ENCODE data around the gene TMEM258. TPM values are rescaled to one million over a fixed set of nuclear protein-coding genes. Genes with fewer than 3 reads are reported as not detected.

TMEM258 gene
- total and polyA plus RNA-seq, 9 of the 15 experiments (the other 6 are each of a cell fraction or from before 2014, with no cell fraction given), result 97.2 to 856 (median 231) TPM

DNA sequence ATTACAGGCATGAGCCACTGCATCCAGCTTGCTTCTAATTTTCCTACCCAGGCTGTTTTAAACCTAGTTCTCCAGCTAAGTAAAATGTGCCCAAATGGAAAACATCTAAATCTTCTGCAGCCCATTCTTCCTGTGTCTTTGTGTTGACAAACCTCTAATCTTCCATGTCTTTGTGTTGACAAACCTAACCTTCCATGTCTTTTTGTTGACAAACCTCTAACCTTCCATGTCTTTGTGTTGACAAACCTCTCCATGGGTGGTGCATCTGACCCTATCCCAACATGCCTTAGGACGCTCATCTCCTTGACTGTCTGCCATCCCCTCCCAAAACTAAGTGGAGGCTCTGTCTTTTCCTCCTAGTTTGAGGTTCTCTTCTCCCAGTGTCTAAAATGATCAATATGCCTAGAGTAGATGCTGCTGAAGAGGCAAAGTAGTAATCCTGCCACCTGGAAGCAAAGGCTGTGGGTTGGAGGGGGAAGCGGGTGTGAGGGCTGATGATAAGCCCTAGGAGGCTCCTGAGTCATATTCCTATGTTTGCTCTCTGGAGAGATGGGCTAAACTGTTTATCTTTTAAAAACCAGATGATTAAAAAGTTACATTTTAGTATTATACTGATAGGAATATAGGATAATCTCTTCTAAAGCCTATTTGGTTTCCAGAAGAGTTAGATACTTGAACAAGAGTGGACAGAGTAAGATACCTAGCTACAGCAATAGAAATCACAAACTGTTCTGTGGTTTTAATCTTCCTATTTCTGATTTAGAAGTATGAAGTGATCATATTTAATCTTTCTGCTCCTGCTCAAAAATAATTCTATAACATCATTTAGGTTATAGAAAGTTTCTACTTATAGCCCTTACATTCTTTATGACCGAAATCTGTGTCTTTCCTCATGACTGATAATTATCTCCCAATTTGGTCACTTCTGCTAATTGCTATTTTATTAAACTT lies 8.2 kb upstream of the TMEM258 start (continued):
- TF ChIP-seq NFXL1 (CRISPR knock-in tag; IDR thresholded peaks at IDR 0.05) (no peak), ZNF174 (CRISPR knock-in tag; IDR thresholded peaks at IDR 0.05) (no peak), SIRT6 (IDR thresholded peaks at IDR 0.05; ENCODE audit: low read depth, low read length) (no peak), GABPB1 (CRISPR knock-in tag; IDR thresholded peaks at IDR 0.05) (no peak), RBM39 (optimal IDR thresholded peaks at IDR 0.05; ENCODE audit: low read depth, low read length) (no peak), TEAD4 (IDR thresholded peaks at IDR 0.05; ENCODE audit: low read length) (peak; percentile 97), TEAD4 (CRISPR knock-in tag; IDR thresholded peaks at IDR 0.05; ENCODE audit: borderline replicate concordance) (no peak), RNF219 (CRISPR knock-in tag; IDR thresholded peaks at IDR 0.05) (no peak), ZNF24 (IDR thresholded peaks at IDR 0.05) (no peak), ZNF354B (CRISPR knock-in tag; IDR thresholded peaks at IDR 0.05) (no peak), ZNF589 (CRISPR knock-in tag; IDR thresholded peaks at IDR 0.05; ENCODE audit: low read depth) (no peak), ESRRB (CRISPR knock-in tag; IDR thresholded peaks at IDR 0.05; ENCODE audit: borderline replicate concordance) (no peak), SMC3 (conservative IDR thresholded peaks at IDR 0.05; ENCODE audit: insufficient read depth, low read depth, low read length) (no peak), ZNF263 (CRISPR knock-in tag; IDR thresholded peaks at IDR 0.05; ENCODE audit: borderline replicate concordance) (no peak), SMARCA5 (IDR thresholded peaks at IDR 0.05) (no peak)
- TF ChIP-seq, protein P1, sequence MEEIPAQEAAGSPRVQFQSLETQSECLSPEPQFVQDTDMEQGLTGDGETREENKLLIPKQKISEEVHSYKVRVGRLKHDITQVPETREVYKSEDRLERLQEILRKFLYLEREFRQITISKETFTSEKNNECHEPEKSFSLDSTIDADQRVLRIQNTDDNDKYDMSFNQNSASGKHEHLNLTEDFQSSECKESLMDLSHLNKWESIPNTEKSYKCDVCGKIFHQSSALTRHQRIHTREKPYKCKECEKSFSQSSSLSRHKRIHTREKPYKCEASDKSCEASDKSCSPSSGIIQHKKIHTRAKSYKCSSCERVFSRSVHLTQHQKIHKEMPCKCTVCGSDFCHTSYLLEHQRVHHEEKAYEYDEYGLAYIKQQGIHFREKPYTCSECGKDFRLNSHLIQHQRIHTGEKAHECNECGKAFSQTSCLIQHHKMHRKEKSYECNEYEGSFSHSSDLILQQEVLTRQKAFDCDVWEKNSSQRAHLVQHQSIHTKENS (CRISPR knock-in tag; IDR thresholded peaks at IDR 0.05), result no peak
- TF ChIP-seq, protein P2, sequence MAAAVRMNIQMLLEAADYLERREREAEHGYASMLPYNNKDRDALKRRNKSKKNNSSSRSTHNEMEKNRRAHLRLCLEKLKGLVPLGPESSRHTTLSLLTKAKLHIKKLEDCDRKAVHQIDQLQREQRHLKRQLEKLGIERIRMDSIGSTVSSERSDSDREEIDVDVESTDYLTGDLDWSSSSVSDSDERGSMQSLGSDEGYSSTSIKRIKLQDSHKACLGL (CRISPR knock-in tag; IDR thresholded peaks at IDR 0.05; ENCODE audit: borderline replicate concordance, poor library complexity, severe bottlenecking), result no peak
- TF ChIP-seq, protein P3, sequence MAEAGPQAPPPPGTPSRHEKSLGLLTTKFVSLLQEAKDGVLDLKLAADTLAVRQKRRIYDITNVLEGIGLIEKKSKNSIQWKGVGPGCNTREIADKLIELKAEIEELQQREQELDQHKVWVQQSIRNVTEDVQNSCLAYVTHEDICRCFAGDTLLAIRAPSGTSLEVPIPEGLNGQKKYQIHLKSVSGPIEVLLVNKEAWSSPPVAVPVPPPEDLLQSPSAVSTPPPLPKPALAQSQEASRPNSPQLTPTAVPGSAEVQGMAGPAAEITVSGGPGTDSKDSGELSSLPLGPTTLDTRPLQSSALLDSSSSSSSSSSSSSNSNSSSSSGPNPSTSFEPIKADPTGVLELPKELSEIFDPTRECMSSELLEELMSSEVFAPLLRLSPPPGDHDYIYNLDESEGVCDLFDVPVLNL (CRISPR knock-in tag; IDR thresholded peaks at IDR 0.05; ENCODE audit: low read depth), result no peak

Measured in K562 (cell line).